H1 (cell line): ENCODE data around the gene TRMT61A. TPM values are rescaled to one million over a fixed set of nuclear protein-coding genes. Genes with fewer than 3 reads are reported as not detected.

Experiments used
- CTCF ChIA-PET: fragments of 300-600 bp; sonication (Branson Sonifier 250); formaldehyde crosslinking; loops from one replicate; lab custom pipeline; 2021; ENCODE audit not compliant: partially characterized antibody; lab: Charles Lee
- POLR2A ChIA-PET: fragments of 300-600 bp; sonication (Branson Sonifier 250); formaldehyde crosslinking; loops from one replicate; lab custom pipeline; 2021; ENCODE audit warnings: inconsistent platforms; ENCODE audit not compliant: partially characterized antibody; lab: Charles Lee
- DNase-seq, 2 experiments: peaks; one replicate each; pipeline versions ENCODE4 v3.0.0 to v3.0.0-alpha.2; 2010 to 2022; ENCODE audit warnings: low spot score in 2 of 2, low read depth in 1 of 2, mixed read lengths in 1 of 2
- FAIRE-seq: peaks from 2 replicates; lab custom pipeline; 2011; peaks lifted over from hg19 to GRCh38; lab: Jason Lieb, UNC
- H2AFZ ChIP-seq: 2 replicates; pipeline ENCODE4 v1.8.1; 2012; ENCODE audit warnings: low read length, inconsistent platforms
- H2AK5ac ChIP-seq: 2 replicates; pipeline ENCODE4 v1.6.1; 2013; ENCODE audit warnings: low read depth, low read length
- H2BK120ac ChIP-seq: replicated peaks from 2 replicates; pipeline ENCODE3; 2013; ENCODE audit warnings: low read depth, low read length, inconsistent platforms
- H2BK12ac ChIP-seq: 2 replicates; pipeline ENCODE4 v1.6.1; 2013; ENCODE audit warnings: low read depth, low read length
- H2BK15ac ChIP-seq: 2 replicates; pipeline ENCODE4 v1.6.1; 2013; ENCODE audit warnings: low read length
- H2BK20ac ChIP-seq: 2 replicates; pipeline ENCODE4 v1.6.1; 2013; ENCODE audit warnings: low read length
- H2BK5ac ChIP-seq: 2 replicates; pipeline ENCODE4 v1.6.1; 2013; ENCODE audit warnings: low read depth, low read length
- H3K14ac ChIP-seq: 2 replicates; pipeline ENCODE4 v1.6.1; 2013; ENCODE audit warnings: inconsistent platforms; ENCODE audit not compliant: insufficient read length
- H3K18ac ChIP-seq: 2 replicates; pipeline ENCODE4 v1.6.1; 2013; ENCODE audit warnings: low read length; ENCODE audit errors: extremely low read depth
- H3K23ac ChIP-seq: 2 replicates; pipeline ENCODE4 v1.6.1; 2013; ENCODE audit warnings: inconsistent platforms; ENCODE audit not compliant: insufficient read length
- H3K23me2 ChIP-seq: 2 replicates; pipeline ENCODE4 v1.6.1; 2013; ENCODE audit warnings: low read depth, low read length
- H3K27ac ChIP-seq: 2 replicates; pipeline ENCODE4 v1.6.1; 2011; ENCODE audit warnings: low read depth, low read length, inconsistent platforms
- H3K27me3 ChIP-seq, 4 experiments: replicated peaks in 1 of 4; 1 replicate in 1 of 4; 2 replicates in 3 of 4; pipeline versions ENCODE4 v1.6.1 to v1.8.1; 2011 to 2013; ENCODE audit warnings: low read length in 3 of 4, mild to moderate bottlenecking in 3 of 4, inconsistent platforms in 2 of 4, mixed read lengths in 2 of 4, moderate library complexity in 1 of 4; ENCODE audit not compliant: control insufficient read depth in 3 of 4, insufficient read depth in 3 of 4; ENCODE audit errors: extremely low read depth in 1 of 4
- H3K36me3 ChIP-seq, 4 experiments: 2 replicates each; pipeline versions ENCODE4 v1.6.1 to v1.8.1; 2011 to 2013; ENCODE audit warnings: mild to moderate bottlenecking in 4 of 4, low read length in 3 of 4, moderate library complexity in 2 of 4, control low read depth in 1 of 4, inconsistent platforms in 1 of 4; ENCODE audit not compliant: insufficient read depth in 4 of 4, control insufficient read depth in 2 of 4
- H3K4ac ChIP-seq: replicated peaks from 2 replicates; pipeline ENCODE3; 2013; ENCODE audit warnings: low read length, low read depth, mixed read lengths, inconsistent platforms; ENCODE audit not compliant: insufficient read length
- H3K4me1 ChIP-seq, 4 experiments: replicated peaks in 1 of 4; 1 replicate in 1 of 4; 2 replicates in 3 of 4; pipeline versions ENCODE4 v1.6.1 to v1.8.1; 2011 to 2013; ENCODE audit warnings: low read length in 3 of 4, inconsistent platforms in 2 of 4, mixed read lengths in 1 of 4; ENCODE audit not compliant: insufficient read depth in 4 of 4, control insufficient read depth in 3 of 4
- H3K4me2 ChIP-seq, 2 experiments: 2 replicates each; pipeline versions ENCODE4 v1.6.1 to v1.8.1; 2011 to 2013; ENCODE audit warnings: low read depth in 2 of 2, low read length in 2 of 2, control low read depth in 1 of 2, inconsistent platforms in 1 of 2, mild to moderate bottlenecking in 1 of 2; ENCODE audit not compliant: insufficient read depth in 1 of 2
- H3K4me3 ChIP-seq, 4 experiments: fragments of 200-600, 300-600 bp in 1 of 4; sonication (generic), shearing (Covaris generic), sonication (Bioruptor Twin) in 1 of 4; 2 replicates each; pipeline versions ENCODE4 v1.5.1 to v1.8.1; 2011 to 2016; ENCODE audit warnings: low read length in 4 of 4, low read depth in 3 of 4, control low read depth in 2 of 4, inconsistent platforms in 2 of 4, mild to moderate bottlenecking in 2 of 4, mixed read lengths in 1 of 4, moderate library complexity in 1 of 4; ENCODE audit not compliant: insufficient read depth in 2 of 4; ENCODE audit errors: extremely low read depth in 1 of 4
- H3K56ac ChIP-seq: replicated peaks from 2 replicates; pipeline ENCODE3; 2013; ENCODE audit warnings: low read depth, mild to moderate bottlenecking, mixed read lengths, low read length, inconsistent platforms; ENCODE audit not compliant: insufficient read length
- H3K79me1 ChIP-seq: 2 replicates; pipeline ENCODE4 v1.6.1; 2013; ENCODE audit warnings: low read depth, low read length, control low read depth
- H3K79me2 ChIP-seq, 2 experiments: 2 replicates each; pipeline versions ENCODE4 v1.6.1 to v1.8.1; 2012 to 2013; ENCODE audit warnings: low read length in 2 of 2, mild to moderate bottlenecking in 2 of 2, inconsistent platforms in 1 of 2; ENCODE audit not compliant: insufficient read depth in 2 of 2, control insufficient read depth in 1 of 2
- H3K9ac ChIP-seq, 4 experiments: replicated peaks in 1 of 4; 1 replicate in 1 of 4; 2 replicates in 3 of 4; pipeline versions ENCODE4 v1.6.1 to v1.8.1; 2011 to 2013; ENCODE audit warnings: low read depth in 3 of 4, low read length in 3 of 4, control low read depth in 2 of 4, mild to moderate bottlenecking in 2 of 4, moderate library complexity in 2 of 4, inconsistent platforms in 1 of 4; ENCODE audit errors: extremely low read depth in 1 of 4
- H3K9me3 ChIP-seq, 2 experiments: 2 replicates each; pipeline versions ENCODE4 v1.6.1 to v1.8.1; 2012 to 2013; ENCODE audit warnings: mild to moderate bottlenecking in 2 of 2, moderate library complexity in 2 of 2, control low read depth in 1 of 2, inconsistent platforms in 1 of 2, low read depth in 1 of 2, low read length in 1 of 2, mixed read lengths in 1 of 2; ENCODE audit not compliant: insufficient read depth in 2 of 2
- H4K20me1 ChIP-seq, 2 experiments: replicated peaks in 1 of 2; 2 replicates each; pipeline versions ENCODE3 to v1.8.1; 2011 to 2013; ENCODE audit warnings: inconsistent platforms in 2 of 2, low read length in 2 of 2, mild to moderate bottlenecking in 1 of 2; ENCODE audit not compliant: insufficient read depth in 2 of 2, control insufficient read depth in 1 of 2
- H4K5ac ChIP-seq: 2 replicates; pipeline ENCODE4 v1.6.1; 2013; ENCODE audit warnings: low read length, low read depth, mixed read lengths, inconsistent platforms; ENCODE audit not compliant: insufficient read length
- H4K8ac ChIP-seq: 2 replicates; pipeline ENCODE4 v1.8.0; 2013; ENCODE audit warnings: mild to moderate bottlenecking, moderate library complexity, low read length, inconsistent platforms; ENCODE audit not compliant: insufficient read depth; ENCODE audit errors: extremely low read depth
- H4K91ac ChIP-seq: replicated peaks from 2 replicates; pipeline ENCODE3; 2013; ENCODE audit warnings: low read length, mixed read lengths, inconsistent platforms; ENCODE audit not compliant: insufficient read length
- CBX5 ChIP-seq: fragments of 300-800, 300-1000 bp; sonication (generic); IDR thresholded peaks from 2 replicates; pipeline ENCODE4 v1.7.1; 2016; ENCODE audit warnings: antibody characterized with exemption, low read length, low read depth
- CBX8 ChIP-seq: fragments of 300-800, 300-1000 bp; sonication (generic); IDR thresholded peaks from 2 replicates; pipeline ENCODE4 v1.7.1; 2016; ENCODE audit warnings: low read depth, low read length, borderline replicate concordance
- CTBP2 ChIP-seq: IDR thresholded peaks from 2 replicates; pipeline ENCODE4 v1.7.0; 2011; ENCODE audit warnings: borderline replicate concordance, mild to moderate bottlenecking, moderate library complexity, mixed read lengths, low read length; ENCODE audit not compliant: insufficient read depth, insufficient read length
- EGR1 ChIP-seq: IDR thresholded peaks from 2 replicates; pipeline ENCODE4 v1.6.1; 2011; ENCODE audit warnings: low read depth, low read length, borderline replicate concordance
- MAFK ChIP-seq: IDR thresholded peaks from 2 replicates; pipeline ENCODE4 v1.6.1; 2012; ENCODE audit warnings: low read depth, mild to moderate bottlenecking, improper control_type of control experiment, low read length
- SAP30 ChIP-seq: fragments of 300-600 bp; sonication (generic); IDR thresholded peaks from 2 replicates; pipeline ENCODE4 v1.7.1; 2012; ENCODE audit warnings: low read length, moderate library complexity, mild to moderate bottlenecking, inconsistent platforms; ENCODE audit not compliant: insufficient read depth, insufficient replicate concordance
- SRF ChIP-seq: IDR thresholded peaks from 2 replicates; pipeline ENCODE4 v1.6.1; 2011; ENCODE audit warnings: mild to moderate bottlenecking, low read depth, low read length, moderate library complexity
- TCF12 ChIP-seq: IDR thresholded peaks from 2 replicates; pipeline ENCODE4 v1.6.1; 2011; ENCODE audit warnings: low read depth, mild to moderate bottlenecking, low read length
- YY1 ChIP-seq: IDR thresholded peaks from 2 replicates; pipeline ENCODE4 v1.6.1; 2011; ENCODE audit warnings: low read depth, mild to moderate bottlenecking, low read length
- WGBS, 2 experiments: shearing (Covaris generic) in 1 of 2; methylation state at CpG; one replicate each; pipeline versions ENCODE4 v1.1.6 to v1.1.7; 2013 to 2015; ENCODE audit warnings: low lambda C conversion rate in 2 of 2, mixed read lengths in 2 of 2, inconsistent platforms in 1 of 2, low coverage in 1 of 2, missing lambda C conversion rate in 1 of 2; ENCODE audit not compliant: insufficient replicate concordance in 2 of 2, insufficient coverage in 1 of 2, insufficient read length in 1 of 2; ENCODE audit errors: extremely low coverage in 1 of 2, missing lambda C conversion rate in 1 of 2; 5-methylcytosine and 5-hydroxymethylcytosine counted together
- polyA plus RNA-seq, 7 experiments: library from polyadenylated mRNA; depleted of rRNA in 3 of 7; stranded (reverse) in 5 of 7; unstranded in 2 of 7; fragments of >200 nt in 5 of 7; fragments of 200-250 nt in 2 of 7; gene quantifications; 1 replicate in 5 of 7; 2 replicates in 1 of 7; 4 replicates in 1 of 7; pipeline versions ENCODE4 v1.2.1 to v1.2.3, GENCODE V29; 2011 to 2013; ENCODE audit warnings: missing spikeins in 2 of 7, mixed read lengths in 2 of 7
- total RNA-seq: library from RNA; stranded (reverse); fragmentation: NEBNext Ultra II Directional; extraction: Animal tissue kit (Norgen Biotek cat#: 25700); gene quantifications from 2 replicates; pipeline ENCODE4 v1.2.1, GENCODE V29; 2021
- TF ChIP-seq, protein P1 (sequence below): IDR thresholded peaks from 2 replicates; pipeline ENCODE4 v1.6.1; 2012; ENCODE audit warnings: inconsistent platforms
- TF ChIP-seq, protein P2 (sequence below): IDR thresholded peaks from 2 replicates; pipeline ENCODE4 v1.6.1; 2012; ENCODE audit warnings: inconsistent platforms

The TRMT61A gene
- total and polyA plus RNA-seq, 2 of the 8 experiments (the other 6 are each of a cell fraction or from before 2014, with no cell fraction given) = 15.8 to 19.0 TPM

DNA sequence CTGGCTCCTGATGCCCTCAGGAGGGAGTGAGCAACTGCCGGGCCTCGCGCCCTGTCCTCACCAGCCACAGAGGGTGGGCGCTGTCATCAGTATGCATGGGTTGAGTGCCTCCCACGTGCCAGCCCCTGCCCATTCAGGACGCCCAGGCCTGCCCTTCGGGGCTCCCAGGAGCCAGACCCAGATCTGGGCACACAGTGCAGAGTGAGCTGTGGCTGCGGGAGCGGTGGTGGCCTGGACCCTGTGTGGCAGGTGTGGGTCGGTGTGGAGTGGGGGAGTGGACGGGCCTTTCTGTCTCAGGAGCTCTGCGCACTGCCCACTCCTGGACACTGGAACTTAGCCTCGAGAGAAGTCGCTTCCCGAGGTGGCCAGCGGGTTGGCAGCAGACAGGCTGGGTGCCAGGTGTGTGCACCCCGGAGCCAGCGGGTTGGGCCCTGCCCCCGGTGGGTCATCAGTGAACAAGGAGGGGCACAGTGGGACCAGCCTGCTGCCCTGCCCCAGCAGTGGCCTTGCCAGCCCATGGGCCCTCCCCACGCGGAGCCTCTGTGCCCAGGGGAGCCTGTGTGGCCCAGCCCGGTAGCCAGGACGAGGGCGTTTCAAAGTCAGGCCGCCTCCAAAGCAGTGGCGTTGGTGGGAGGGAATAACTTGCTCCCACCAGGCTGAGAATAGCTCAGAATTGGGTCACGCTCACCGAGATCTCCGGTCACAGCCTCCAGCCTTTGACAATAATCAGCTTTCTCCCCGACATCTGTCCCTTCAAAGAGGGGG lies 9.5 kb downstream of the TRMT61A start:
- Histone ChIP-seq H4K91ac (no peak overlapping the region), H2BK120ac (no peak overlapping the region), H3K4me3 (no peak overlapping the region), H2BK15ac (no peak overlapping the region), H3K27me3 (no peaks in the 10 kb centered on the region; a peak in 2 of 7 replicates), H3K23ac (no peak overlapping the region), H3K4ac (no peak overlapping the region), H2BK20ac (no peak overlapping the region), H4K8ac (no peak overlapping the region), H4K20me1 (peaks cover 3 to 20% of the 10 kb centered on the region in 2 experiments), H3K79me2 (no peaks in the 10 kb centered on the region), H3K14ac (no peak overlapping the region), H2BK12ac (no peak overlapping the region), H2BK5ac (no peak overlapping the region; the same call in 1 of the 2 replicates), H3K27ac (no peak overlapping the region), H2AFZ (no peak overlapping the region), H4K5ac (no peak overlapping the region), H2AK5ac (no peak overlapping the region), H3K79me1 (no peaks in the 10 kb centered on the region), H3K56ac (no peak overlapping the region), H3K4me2 (no peak overlapping the region), H3K9ac (no peak overlapping the region), H3K36me3 (peaks cover 0 to 14% (median 0%) of the 10 kb centered on the region in 4 experiments; a peak in 1 of 8 replicates), H3K18ac (no peak overlapping the region), H3K4me1 (peaks cover 0 to 24% (median 21%) of the 10 kb centered on the region in 4 experiments; a peak in 6 of 7 replicates), H3K9me3 (no peaks in the 10 kb centered on the region), H3K23me2 (no peaks in the 10 kb centered on the region)
- POLR2A ChIA-PET = interaction anchor here (0.8 to 29.8 kb wide), 9 partner anchors 8 to 65 kb away, joined by 3 to 844 read pairs (median 3); partner anchors contain the start of genes CKB and TRMT61A
- WGBS, 2 experiments = 82% methylated on average over 30 of the region's 30 CpGs; no CpG with 5 or more reads in 1 of the 2 experiments
- DNase-seq = no peak
- no peak for FAIRE-seq
- CTCF ChIA-PET = interaction anchor here (0.9 to 28.8 kb wide), 5 partner anchors 7 to 29 kb away, joined by 3 to 921 read pairs (median 6); partner anchors contain the start of genes CKB and TRMT61A
- TF ChIP-seq CBX5 (no peak), MAFK (no peak), SAP30 (no peak), TCF12 (no peak), YY1 (no peak), SRF (no peak), CTBP2 (no peak), CBX8 (no peak), EGR1 (no peak)
- TF ChIP-seq, protein P1, sequence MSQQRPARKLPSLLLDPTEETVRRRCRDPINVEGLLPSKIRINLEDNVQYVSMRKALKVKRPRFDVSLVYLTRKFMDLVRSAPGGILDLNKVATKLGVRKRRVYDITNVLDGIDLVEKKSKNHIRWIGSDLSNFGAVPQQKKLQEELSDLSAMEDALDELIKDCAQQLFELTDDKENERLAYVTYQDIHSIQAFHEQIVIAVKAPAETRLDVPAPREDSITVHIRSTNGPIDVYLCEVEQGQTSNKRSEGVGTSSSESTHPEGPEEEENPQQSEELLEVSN = no peak
- TF ChIP-seq, protein P2, sequence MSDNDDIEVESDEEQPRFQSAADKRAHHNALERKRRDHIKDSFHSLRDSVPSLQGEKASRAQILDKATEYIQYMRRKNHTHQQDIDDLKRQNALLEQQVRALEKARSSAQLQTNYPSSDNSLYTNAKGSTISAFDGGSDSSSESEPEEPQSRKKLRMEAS = no peak
